NCI-H2029 (cell line): ENCODE measurements around the gene CNTN1.
"Not testable (repeated sequence)": the region's sequence is repeated elsewhere in the genome, so short reads cannot be mapped to it uniquely, and the experiment has no call there.

Experiments used
- DNase-seq: peaks from one replicate; lab custom pipeline; 2025; lab: John Stamatoyannopoulos, UW

CNTN1 gene

GRCh38 chr12:41045509-41045908 is 353.3 kb downstream of the CNTN1 start:
- no peak for DNase-seq

- no peak for DNase-seq
Measured at GRCh38 chr12:41049033-41049432, 356.8 kb downstream of the CNTN1 start.

- DNase-seq: no peak
Measured at GRCh38 chr12:41051954-41052353, 359.7 kb downstream of the CNTN1 start.

- DNase-seq: no peak
Measured at GRCh38 chr12:41052441-41052840, 360.2 kb downstream of the CNTN1 start.

GRCh38 chr12:41053046-41053445 is 360.8 kb downstream of the CNTN1 start:
- DNase-seq: no peak

DNA sequence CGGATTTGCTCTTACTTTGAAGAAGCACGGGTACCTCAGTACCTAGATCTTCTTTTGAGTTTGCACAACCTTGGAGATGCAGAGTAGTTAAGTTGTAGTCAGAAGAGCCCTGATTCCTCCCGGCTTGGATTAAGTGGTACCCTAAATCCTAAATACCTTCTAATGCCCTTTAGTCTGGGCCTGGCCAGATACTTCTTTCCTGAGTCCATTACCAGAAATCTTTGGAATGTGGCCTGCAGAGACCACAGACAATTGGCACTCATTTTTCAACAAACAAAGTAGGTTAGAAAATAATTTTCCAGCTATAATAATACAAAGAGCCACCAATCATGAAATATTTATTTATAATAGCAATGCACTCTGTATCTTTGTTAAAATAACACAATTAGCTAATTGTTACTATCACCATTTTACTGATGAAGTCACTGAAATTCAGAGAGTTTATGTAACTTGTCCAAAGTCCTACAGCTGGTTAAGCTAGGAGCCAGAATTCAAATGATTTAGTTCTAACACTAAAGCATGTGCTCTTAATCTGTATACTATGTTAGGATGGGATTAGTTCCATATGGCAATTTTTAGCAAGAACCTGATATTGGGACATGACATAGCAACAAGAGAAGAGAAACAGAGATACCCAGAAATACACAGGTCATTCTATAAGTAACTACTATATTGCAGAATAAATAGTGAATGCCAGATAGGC is 363.8 kb downstream of the CNTN1 start:
- no peak for DNase-seq

- DNase-seq: no peak
Measured at GRCh38 chr12:41058266-41058665, 366.0 kb downstream of the CNTN1 start.

DNA sequence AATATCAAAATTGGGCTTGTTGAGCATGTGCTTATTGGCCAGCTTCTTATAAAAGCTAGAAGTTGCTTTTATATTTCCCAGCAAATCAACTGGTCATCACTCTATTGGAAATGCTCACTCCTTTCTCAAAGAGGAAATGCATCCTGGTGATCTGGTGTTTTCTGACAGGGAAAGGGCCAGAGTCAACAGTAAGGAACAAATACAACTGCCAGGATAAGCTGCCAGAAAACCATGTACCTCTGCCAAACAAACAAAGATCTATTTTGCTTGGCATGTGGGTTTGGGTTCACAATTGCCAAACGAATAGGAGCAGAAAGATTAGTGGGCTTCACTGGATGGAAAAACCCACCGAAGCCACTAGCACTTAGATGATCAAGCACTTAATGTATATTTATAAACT is 369.0 kb downstream of the CNTN1 start:
- peak; percentile 81 for DNase-seq

- DNase-seq: no peak
Measured at GRCh38 chr12:41064411-41064810, 372.2 kb downstream of the CNTN1 start.

DNA sequence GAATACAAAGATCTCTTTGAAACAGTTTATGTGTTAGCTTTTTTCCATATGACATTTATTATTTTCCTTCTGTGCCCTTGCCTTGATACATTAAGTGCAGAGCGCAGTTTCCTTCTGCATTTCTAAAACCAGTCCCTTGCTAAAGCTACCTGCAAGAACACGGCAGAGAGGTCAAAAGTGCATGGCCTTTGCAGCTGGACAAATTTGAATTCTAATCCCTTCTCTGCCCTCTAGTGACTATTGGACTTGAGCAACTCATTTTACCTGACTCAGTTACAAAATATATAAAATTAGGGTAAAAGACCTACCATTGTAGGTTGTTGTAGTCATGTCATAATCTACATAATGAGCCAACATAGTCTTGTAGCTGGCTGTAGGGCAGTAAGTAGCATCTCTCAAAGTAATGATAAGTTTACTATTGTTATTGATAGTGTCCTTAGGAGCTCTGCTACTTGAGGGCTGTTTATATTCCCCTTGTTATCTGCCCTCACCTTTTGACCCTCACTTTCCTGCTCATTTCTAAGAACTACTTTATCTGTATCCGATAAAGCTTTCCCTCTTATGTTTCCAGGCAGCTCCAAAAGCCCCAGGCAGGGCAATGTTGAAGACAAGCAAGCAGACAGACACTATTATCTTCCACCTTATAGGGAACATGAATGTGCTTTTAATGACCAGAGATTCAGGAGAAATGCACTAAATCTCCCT is 375.9 kb downstream of the CNTN1 start:
- no peak for DNase-seq

GRCh38 chr12:41073633-41074472 is 381.6 kb downstream of the CNTN1 start:
- DNase-seq: no peak

DNA sequence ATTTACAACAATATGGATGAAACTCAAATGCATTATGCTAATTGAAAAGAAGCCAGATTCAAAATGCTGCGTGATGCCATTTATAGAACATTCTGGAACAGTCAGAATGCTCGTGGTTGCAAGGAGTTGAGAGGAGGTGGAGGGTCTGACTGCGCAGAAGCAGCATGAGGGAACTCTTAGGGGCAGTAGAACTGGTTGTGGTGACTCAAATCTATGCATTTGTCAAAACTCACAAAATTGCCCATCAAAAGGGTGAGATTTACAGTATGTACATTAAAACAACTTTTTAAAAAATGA is 382.2 kb downstream of the CNTN1 start:
- no peak for DNase-seq

DNA sequence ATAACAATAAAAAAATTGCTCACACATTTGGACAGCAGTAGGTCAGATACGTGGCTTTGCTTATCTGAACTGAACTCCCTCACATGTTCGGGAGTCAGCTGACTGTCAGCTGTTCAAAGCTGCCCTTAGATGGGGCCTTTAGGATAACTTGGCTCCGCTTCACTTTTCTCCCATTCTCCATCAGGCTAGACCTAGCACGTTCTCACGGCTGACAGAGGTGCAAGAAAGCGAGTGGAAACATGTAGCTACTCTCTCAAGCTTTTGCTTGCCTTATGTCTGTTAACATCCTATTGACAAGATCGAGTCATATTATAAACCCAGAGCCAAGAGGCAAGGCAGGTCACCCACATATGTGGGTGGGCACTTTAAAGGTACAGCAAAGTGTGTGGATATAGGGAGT is 383.9 kb downstream of the CNTN1 start:
- DNase-seq: no peak

- not testable (repeated sequence) for DNase-seq
Measured at GRCh38 chr12:41081241-41081640, 389.0 kb downstream of the CNTN1 start.

DNA sequence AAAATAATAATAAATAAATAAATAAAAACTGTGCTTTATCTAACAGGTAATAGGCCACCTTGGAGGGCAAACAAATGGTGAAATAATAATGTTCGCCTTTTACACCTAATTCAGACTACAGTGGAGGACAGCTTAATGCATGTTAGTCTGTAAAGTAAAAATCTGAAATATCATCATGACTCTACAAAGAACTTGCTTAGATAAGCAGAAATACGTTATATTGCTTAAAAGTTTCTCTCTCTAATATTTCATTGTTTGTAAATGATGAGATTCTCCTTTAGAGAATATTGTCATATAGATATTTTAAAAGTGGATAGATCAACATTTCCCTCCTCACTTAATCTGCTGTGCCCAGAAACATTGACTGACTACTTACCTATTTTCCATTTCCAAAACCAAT is 397.2 kb downstream of the CNTN1 start:
- DNase-seq: no peak

GRCh38 chr12:41092115-41092514 is 399.9 kb downstream of the CNTN1 start:
- no peak for DNase-seq

- DNase-seq: no peak
Measured at GRCh38 chr12:41096797-41097196, 404.6 kb downstream of the CNTN1 start.

GRCh38 chr12:41100572-41100971 is 408.3 kb downstream of the CNTN1 start:
- DNase-seq: no peak

- no peak for DNase-seq
Measured at GRCh38 chr12:41101806-41102205, 409.6 kb downstream of the CNTN1 start.

DNA sequence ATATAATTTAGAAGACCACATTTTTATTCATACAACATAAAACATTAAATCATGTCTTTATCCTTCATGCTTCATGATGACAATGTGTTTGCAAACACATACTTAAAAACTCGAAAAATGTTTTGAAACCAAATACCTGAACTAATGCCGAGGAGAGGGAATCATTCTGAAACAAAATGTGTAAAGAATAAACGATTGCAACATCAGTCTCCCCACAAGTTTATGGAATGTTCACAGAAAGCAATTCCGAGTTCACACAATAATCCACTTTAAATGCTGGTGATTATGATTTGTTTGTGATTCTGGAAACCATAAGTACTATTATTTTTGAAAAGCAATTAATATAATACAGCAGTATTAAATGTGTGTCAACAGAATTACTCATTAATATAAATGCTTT is 411.4 kb downstream of the CNTN1 start:
- DNase-seq: no peak

- no peak for DNase-seq
Measured at GRCh38 chr12:41106315-41106714, 414.1 kb downstream of the CNTN1 start.

DNA sequence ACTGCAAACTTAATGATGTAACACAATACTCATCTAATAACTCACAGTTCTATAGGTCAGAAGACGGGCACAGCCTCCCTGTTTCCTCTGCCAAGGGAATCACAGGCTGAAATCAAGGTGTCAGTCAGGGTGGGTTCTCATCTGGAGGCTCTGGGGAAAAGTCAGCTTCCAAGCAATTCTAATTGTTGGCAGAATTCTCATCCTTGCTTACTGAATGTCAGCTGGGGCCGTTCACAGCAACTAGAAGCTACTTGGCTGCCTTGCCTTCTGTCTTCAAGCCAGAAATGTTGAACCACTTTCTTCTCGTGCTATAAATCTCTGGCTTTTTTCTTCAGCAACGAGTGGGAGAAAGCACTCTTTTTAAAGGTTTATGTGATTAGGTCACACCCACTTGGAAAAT is 415.8 kb downstream of the CNTN1 start:
- no peak for DNase-seq

GRCh38 chr12:41112903-41113302 is 420.7 kb downstream of the CNTN1 start:
- no peak for DNase-seq
